Activated naive CD4-positive, alpha-beta T cell treated with anti-CD3 and anti-CD28 coated beads, Interleukin-2, amount 10 ng/mL, durations not matched to agents 7 days and 5 days (primary cell): ENCODE data around the gene MYL6B.

ENCODE experiments used
- CTCF ChIA-PET: fragments of 350-600 bp; sonication (Branson Sonifier 250); formaldehyde crosslinking; loops from one replicate; lab custom pipeline; 2021; ENCODE audit warnings: antibody characterized with exemption; lab: Charles Lee
- DNase-seq: peaks from one replicate; pipeline ENCODE4 v3.0.0-alpha.2; 2020
- H3K27ac Mint-ChIP-seq: one replicate; pipeline ENCODE4 v1.8.0; 2021; ENCODE audit warnings: mild to moderate bottlenecking, moderate library complexity, mixed read lengths
- H3K27me3 Mint-ChIP-seq: one replicate; pipeline ENCODE4 v1.8.0; 2021; ENCODE audit warnings: mild to moderate bottlenecking, mixed read lengths
- H3K36me3 Mint-ChIP-seq: one replicate; pipeline ENCODE4 v1.8.0; 2021; ENCODE audit warnings: mixed read lengths
- H3K4me1 Mint-ChIP-seq: one replicate; pipeline ENCODE4 v1.8.0; 2021; ENCODE audit warnings: mixed read lengths
- H3K4me3 Mint-ChIP-seq: one replicate; pipeline ENCODE4 v1.8.0; 2021; ENCODE audit warnings: mild to moderate bottlenecking, moderate library complexity, mixed read lengths
- H3K9me3 Mint-ChIP-seq: one replicate; pipeline ENCODE4 v1.8.0; 2021; ENCODE audit warnings: mixed read lengths

Gene MYL6B

GRCh38 chr12:56128670-56129205 is 23.6 kb upstream of the MYL6B start:
- H3K36me3 Mint-ChIP-seq, result peaks cover 49% of the 10 kb centered on the region
- peak overlapping the region; percentile 94 for H3K27ac Mint-ChIP-seq
- H3K9me3 Mint-ChIP-seq, result peaks cover 3% of the 10 kb centered on the region
- H3K27me3 Mint-ChIP-seq, result peaks cover 3% of the 10 kb centered on the region
- CTCF ChIA-PET, result interaction anchor here (0.9 to 4.2 kb wide), 12 partner anchors 8 to 335 kb away, joined by 3 to 51 read pairs (median 7); partner anchors contain the start of genes MYL6, MYL6B, PA2G4 and RNF41
- peaks cover 82% of the 10 kb centered on the region for H3K4me1 Mint-ChIP-seq
- DNase-seq, result no peak
- peak overlapping the region; percentile 97 for H3K4me3 Mint-ChIP-seq

DNA sequence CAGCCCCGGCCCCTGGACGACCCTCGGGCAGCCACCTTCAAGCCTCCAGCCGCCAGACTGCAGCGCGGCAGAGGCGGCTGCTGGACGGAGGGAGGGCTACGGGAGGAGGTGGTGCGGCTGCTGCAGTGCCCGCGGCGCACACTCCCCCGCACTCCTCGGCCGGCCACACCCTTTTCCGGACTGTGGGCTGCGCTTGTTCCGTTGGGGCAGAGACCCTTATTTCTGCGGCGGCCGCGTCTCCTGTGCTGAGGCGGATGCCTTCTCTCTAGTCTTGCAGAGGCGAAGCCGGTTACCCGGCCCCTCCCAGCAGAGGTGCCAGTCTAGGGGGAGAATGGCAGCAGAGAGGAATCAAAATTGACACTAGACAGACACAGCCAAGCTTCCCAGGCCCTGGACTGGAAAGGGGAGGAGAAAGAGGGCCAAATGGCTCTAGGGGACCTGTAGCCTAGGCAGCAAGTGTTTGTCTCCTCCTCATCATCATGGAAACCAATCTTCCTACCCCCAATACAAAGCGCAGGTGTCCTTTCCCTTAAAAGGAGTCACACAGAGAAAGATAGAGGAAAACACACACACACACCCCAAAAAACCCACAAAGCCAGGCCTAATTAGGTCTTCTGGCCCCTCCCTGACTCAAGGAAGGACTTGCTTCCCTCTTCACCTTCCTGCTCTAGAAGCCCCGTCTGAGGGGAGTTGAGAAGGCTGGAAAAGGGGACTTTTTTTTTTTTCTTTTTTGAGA is 23.0 kb upstream of the MYL6B start:
- CTCF ChIA-PET, result interaction anchor here (0.6 to 4.2 kb wide), 4 partner anchors 10 to 59 kb away, joined by 3 to 51 read pairs (median 13); partner anchors contain the start of genes SMARCC2 and ZC3H10
- peak; percentile 88 for DNase-seq
- H3K4me1 Mint-ChIP-seq, result peaks cover 81% of the 10 kb centered on the region
- peak overlapping the region; percentile 94 for H3K27ac Mint-ChIP-seq
- peaks cover 3% of the 10 kb centered on the region for H3K9me3 Mint-ChIP-seq
- peaks cover 55% of the 10 kb centered on the region for H3K36me3 Mint-ChIP-seq
- peak overlapping the region; percentile 97 for H3K4me3 Mint-ChIP-seq
- peaks cover 3% of the 10 kb centered on the region for H3K27me3 Mint-ChIP-seq

DNA sequence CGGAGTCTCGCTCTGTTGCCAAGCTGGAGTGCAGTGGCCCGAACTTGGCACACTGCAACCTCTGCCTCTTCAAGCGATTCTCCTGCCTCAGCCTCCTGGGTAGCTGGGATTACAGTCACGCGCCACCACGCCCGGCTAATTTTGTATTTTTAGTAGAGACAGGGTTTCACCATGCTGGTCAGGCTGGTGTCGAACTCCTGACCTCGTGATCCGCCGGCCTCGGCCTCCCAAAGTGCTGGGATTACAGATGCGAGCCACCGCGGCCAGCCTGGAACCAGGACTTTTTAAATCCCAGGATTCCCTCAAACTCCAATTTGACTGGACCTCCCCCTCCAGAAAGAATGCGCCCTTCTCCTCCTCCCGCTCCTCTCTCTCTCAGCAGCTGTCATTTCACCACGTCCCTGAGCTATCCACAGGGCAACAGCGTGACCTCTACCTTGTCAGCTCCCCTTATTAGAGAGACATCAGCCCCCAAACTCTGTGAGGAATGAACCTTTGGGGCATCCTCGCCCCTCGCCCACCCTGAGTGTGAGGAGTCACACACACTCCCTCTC is 22.4 kb upstream of the MYL6B start:
- CTCF ChIA-PET, result interaction anchor here (0.6 to 2.7 kb wide), 2 partner anchors 11 to 14 kb away, joined by 3 to 20 read pairs; partner anchors contain the start of gene ZC3H10
- H3K36me3 Mint-ChIP-seq, result peaks cover 57% of the 10 kb centered on the region

GRCh38 chr12:56130876-56131275 is 21.5 kb upstream of the MYL6B start:
- peak overlapping the region; percentile 97 for H3K4me3 Mint-ChIP-seq
- H3K9me3 Mint-ChIP-seq, result peaks cover 3% of the 10 kb centered on the region
- DNase-seq, result no peak

More for the DNA sequence above, 22.4 kb upstream of the MYL6B start:
- DNase-seq, result no peak
- Mint-ChIP-seq H3K4me3 (peak overlapping the region; percentile 97), H3K4me1 (peaks cover 75% of the 10 kb centered on the region), H3K27ac (peak overlapping the region; percentile 94), H3K27me3 (peaks cover 3% of the 10 kb centered on the region), H3K9me3 (peaks cover 3% of the 10 kb centered on the region)

GRCh38 chr12:56134897-56135296 is 17.5 kb upstream of the MYL6B start:
- H3K36me3 Mint-ChIP-seq, result peaks cover 91% of the 10 kb centered on the region
- H3K9me3 Mint-ChIP-seq, result peaks cover 3% of the 10 kb centered on the region
- CTCF ChIA-PET, result no interaction called here
- H3K27me3 Mint-ChIP-seq, result no peaks in the 10 kb centered on the region
- H3K27ac Mint-ChIP-seq, result no peak overlapping the region
- peaks cover 79% of the 10 kb centered on the region for H3K4me1 Mint-ChIP-seq
- H3K4me3 Mint-ChIP-seq, result no peak overlapping the region
- DNase-seq, result no peak

More at GRCh38 chr12:56130876-56131275, 21.5 kb upstream of the MYL6B start:
- Mint-ChIP-seq H3K36me3 (peaks cover 65% of the 10 kb centered on the region), H3K4me1 (peaks cover 71% of the 10 kb centered on the region), H3K27me3 (peaks cover 3% of the 10 kb centered on the region), H3K27ac (peak overlapping the region; percentile 94)
- CTCF ChIA-PET, result no interaction called here

- H3K9me3 Mint-ChIP-seq, result no peaks in the 10 kb centered on the region
- H3K36me3 Mint-ChIP-seq, result peaks cover 87% of the 10 kb centered on the region
- CTCF ChIA-PET, result interaction anchor here (1.7 to 2.6 kb wide), 3 partner anchors 10 to 14 kb away, joined by 6 to 10 read pairs (median 7); partner anchors contain the start of genes ESYT1 and MYL6B
- H3K4me1 Mint-ChIP-seq, result peaks cover 78% of the 10 kb centered on the region
- H3K27me3 Mint-ChIP-seq, result no peaks in the 10 kb centered on the region
- no peak overlapping the region for H3K4me3 Mint-ChIP-seq
- DNase-seq, result no peak
- H3K27ac Mint-ChIP-seq, result peak overlapping the region; percentile 87
Measured at GRCh38 chr12:56137853-56138571, 14.4 kb upstream of the MYL6B start.

GRCh38 chr12:56141946-56142784 is 10.2 kb upstream of the MYL6B start:
- Mint-ChIP-seq H3K36me3 (peaks cover 78% of the 10 kb centered on the region), H3K4me3 (no peak overlapping the region), H3K9me3 (no peaks in the 10 kb centered on the region), H3K4me1 (peaks cover 63% of the 10 kb centered on the region), H3K27me3 (no peaks in the 10 kb centered on the region), H3K27ac (peak overlapping the region; percentile 76)
- CTCF ChIA-PET, result interaction anchor here (0.9 to 1.3 kb wide), 3 partner anchors 9 to 17 kb away, joined by 3 to 5 read pairs (median 5); partner anchors contain the start of gene MYL6
- DNase-seq, result no peak

- Mint-ChIP-seq H3K27me3 (no peaks in the 10 kb centered on the region), H3K4me1 (peaks cover 53% of the 10 kb centered on the region), H3K27ac (peak overlapping the region; percentile 76), H3K4me3 (no peak overlapping the region), H3K36me3 (peaks cover 68% of the 10 kb centered on the region), H3K9me3 (no peaks in the 10 kb centered on the region)
- DNase-seq, result no peak
- CTCF ChIA-PET, result interaction anchor here (1.2 kb wide), 1 partner anchor 16 kb away, joined by 5 read pairs; the partner anchor contains the start of gene MYL6
Measured at GRCh38 chr12:56143217-56143616, 9.2 kb upstream of the MYL6B start.

DNA sequence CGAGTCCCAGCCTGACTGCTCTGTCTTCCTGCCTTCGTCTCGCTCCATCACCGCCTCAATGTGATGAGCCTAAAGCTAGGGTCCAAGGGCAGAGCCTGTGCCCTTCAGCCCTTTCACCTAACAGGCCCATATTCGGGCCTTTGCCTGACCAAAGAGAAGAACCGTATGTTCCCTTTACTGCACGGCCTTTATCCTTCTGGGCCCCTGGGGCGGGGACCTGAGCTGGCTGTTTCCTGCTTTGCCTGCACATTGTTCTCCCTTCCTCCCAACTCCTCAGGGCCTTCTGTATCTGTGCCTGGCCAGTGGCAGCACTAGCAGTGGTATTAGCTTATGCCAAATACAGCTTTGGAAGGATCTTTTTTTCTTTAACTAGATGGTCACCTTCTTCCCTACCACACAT is 8.5 kb upstream of the MYL6B start:
- Mint-ChIP-seq H3K4me3 (no peak overlapping the region), H3K36me3 (peaks cover 61% of the 10 kb centered on the region), H3K4me1 (peaks cover 46% of the 10 kb centered on the region), H3K9me3 (no peaks in the 10 kb centered on the region), H3K27me3 (no peaks in the 10 kb centered on the region), H3K27ac (peak overlapping the region; percentile 76)
- CTCF ChIA-PET, result interaction anchor here (0.9 to 1.7 kb wide), 3 partner anchors 14 to 24 kb away, joined by 3 to 4 read pairs (median 3); no protein-coding TSS in a partner anchor
- DNase-seq, result no peak

DNA sequence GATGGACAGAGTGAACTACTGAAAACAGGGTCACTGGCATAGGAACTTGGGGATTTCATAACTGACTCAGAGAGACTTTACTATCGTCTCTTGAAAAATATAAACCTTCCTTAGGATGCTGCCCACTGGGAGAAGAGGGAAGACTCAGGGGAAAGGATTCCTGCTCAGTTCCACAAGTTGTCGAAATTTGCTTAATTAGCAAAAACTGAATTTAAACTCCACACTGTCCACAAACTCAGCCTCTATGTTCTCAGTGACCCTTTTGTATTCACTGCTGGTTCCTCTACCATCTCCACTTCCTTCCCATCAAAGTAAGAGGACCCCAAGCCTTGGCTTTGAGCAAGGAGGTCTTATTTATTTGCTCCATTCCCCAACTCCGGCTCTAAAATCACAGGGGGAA is 7.2 kb upstream of the MYL6B start:
- peaks cover 40% of the 10 kb centered on the region for H3K4me1 Mint-ChIP-seq
- no peak overlapping the region for H3K4me3 Mint-ChIP-seq
- H3K27me3 Mint-ChIP-seq, result no peaks in the 10 kb centered on the region
- H3K36me3 Mint-ChIP-seq, result peaks cover 49% of the 10 kb centered on the region
- H3K9me3 Mint-ChIP-seq, result no peaks in the 10 kb centered on the region
- CTCF ChIA-PET, result interaction anchor here (1.7 kb wide), 1 partner anchor 25 kb away, joined by 4 read pairs; no protein-coding TSS in a partner anchor
- DNase-seq, result no peak
- H3K27ac Mint-ChIP-seq, result no peak overlapping the region

GRCh38 chr12:56146492-56147460 is 5.6 kb upstream of the MYL6B start:
- Mint-ChIP-seq H3K4me1 (peaks cover 43% of the 10 kb centered on the region), H3K27me3 (no peaks in the 10 kb centered on the region), H3K27ac (no peak overlapping the region), H3K9me3 (no peaks in the 10 kb centered on the region), H3K4me3 (no peak overlapping the region), H3K36me3 (peaks cover 38% of the 10 kb centered on the region)
- DNase-seq, result no peak
- CTCF ChIA-PET, result interaction anchor here (0.7 kb wide), 1 partner anchor 10 kb away, joined by 3 read pairs; no protein-coding TSS in a partner anchor

DNA sequence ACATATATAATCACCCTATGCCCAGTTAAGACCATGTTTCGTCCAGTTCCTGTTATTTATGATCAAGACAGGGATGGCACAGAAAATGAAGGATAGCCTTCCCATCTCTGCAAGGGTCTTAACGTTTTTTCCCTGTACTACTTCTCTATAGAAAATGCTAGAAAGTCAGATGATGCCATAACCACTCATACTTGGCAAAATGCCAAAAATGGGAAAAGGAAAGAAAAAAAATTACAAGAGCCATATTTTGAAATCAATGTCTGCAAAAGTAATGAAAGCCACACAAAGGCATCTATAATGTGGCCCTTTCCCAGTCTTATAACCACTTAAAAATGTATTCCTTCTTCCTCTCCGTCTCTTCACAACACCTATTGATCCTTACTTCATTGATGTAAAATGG is 1.8 kb upstream of the MYL6B start:
- peak overlapping the region; percentile 83 for H3K4me3 Mint-ChIP-seq
- no peak for DNase-seq
- H3K36me3 Mint-ChIP-seq, result peaks cover 8% of the 10 kb centered on the region
- peaks cover 46% of the 10 kb centered on the region for H3K4me1 Mint-ChIP-seq
- H3K27me3 Mint-ChIP-seq, result no peaks in the 10 kb centered on the region
- CTCF ChIA-PET, result interaction anchor here (1.2 to 1.9 kb wide), 2 partner anchors 22 to 38 kb away, joined by 4 to 8 read pairs; partner anchors contain the start of genes ESYT1 and SMARCC2
- no peaks in the 10 kb centered on the region for H3K9me3 Mint-ChIP-seq
- peak overlapping the region; percentile 99 for H3K27ac Mint-ChIP-seq
